ENCODE measurements around the gene PTPRR.

Gene PTPRR

DNA sequence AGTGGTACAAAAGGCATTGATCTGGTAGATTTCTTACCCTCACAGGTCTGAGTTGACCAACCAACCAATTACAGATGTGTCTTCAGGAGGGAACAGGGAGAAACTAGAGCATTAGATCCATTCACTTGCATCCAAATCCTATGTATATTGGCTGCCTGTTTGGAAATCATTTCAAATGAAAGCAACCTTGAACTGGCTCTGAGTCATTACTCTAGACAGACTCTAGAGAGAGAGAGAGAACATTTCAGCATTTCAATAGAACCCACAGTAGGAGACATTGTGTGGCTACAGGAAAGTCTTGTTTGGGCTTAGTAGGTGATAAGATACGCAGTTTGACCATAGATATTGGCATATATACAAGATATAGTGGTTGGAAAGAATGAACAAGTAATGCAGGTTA, 114.5 kb downstream of the PTPRR start:
- no peak for DNase-seq (ENCODE audit: low read depth)
- H3K4me3 ChIP-seq (ENCODE audit: low read depth, low read length), result no peak overlapping the region

DNA sequence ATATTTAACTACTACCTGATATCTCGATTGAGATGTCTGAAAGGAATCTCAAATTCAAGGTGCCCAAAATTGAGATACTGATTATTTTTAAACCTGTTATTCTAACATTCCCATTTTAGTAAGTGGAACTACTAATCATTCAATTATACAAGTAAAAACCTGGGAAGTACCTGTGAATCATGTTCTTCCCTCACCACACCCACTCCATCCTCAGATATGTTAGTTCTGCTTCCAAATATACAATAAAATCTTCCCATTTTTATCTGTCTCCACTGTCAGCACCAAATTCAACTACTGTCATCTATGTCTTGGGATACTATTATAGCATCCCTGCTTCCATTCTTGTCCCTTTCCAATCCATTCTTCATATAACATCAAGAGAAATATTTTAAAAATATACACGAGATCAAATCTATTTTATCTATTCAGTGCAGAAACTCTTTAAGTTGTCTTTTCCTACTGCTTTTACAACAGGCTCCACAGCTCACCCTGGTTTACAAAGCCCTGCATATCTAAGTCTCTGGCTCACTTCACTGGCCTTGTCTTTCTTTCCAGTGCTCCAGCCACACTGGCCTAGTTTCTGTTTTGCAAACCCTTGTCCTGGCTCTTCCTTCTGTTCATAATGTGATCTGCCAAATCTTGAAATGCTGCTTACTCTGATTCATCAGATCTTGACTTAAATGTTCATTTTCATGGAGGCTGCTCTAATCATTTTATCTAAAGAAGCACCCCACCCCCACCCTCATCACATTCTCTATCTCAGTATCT, 122.3 kb downstream of the PTPRR start:
- H3K4me3 ChIP-seq (ENCODE audit: low read depth, low read length), result no peak overlapping the region
- no peak for TF ChIP-seq CTCF (conservative IDR thresholded peaks at IDR 0.05; ENCODE audit: low read depth, low read length)
- DNase-seq (ENCODE audit: low read depth), result no peak

More for the DNA sequence above, 114.5 kb downstream of the PTPRR start:
- no peak for TF ChIP-seq CTCF (conservative IDR thresholded peaks at IDR 0.05; ENCODE audit: low read depth, low read length)

GRCh38 chr12:70796989-70797388, 123.5 kb downstream of the PTPRR start:
- no peak overlapping the region for H3K4me3 ChIP-seq (ENCODE audit: low read depth, low read length)
- no peak for DNase-seq (ENCODE audit: low read depth)
- TF ChIP-seq CTCF (conservative IDR thresholded peaks at IDR 0.05; ENCODE audit: low read depth, low read length), result no peak

GRCh38 chr12:70795608-70796007, 124.9 kb downstream of the PTPRR start:
- DNase-seq (ENCODE audit: low read depth), result no peak
- TF ChIP-seq CTCF (conservative IDR thresholded peaks at IDR 0.05; ENCODE audit: low read depth, low read length), result no peak
- H3K4me3 ChIP-seq (ENCODE audit: low read depth, low read length), result no peak overlapping the region

GRCh38 chr12:70794131-70794530, 126.4 kb downstream of the PTPRR start:
- H3K4me3 ChIP-seq (ENCODE audit: low read depth, low read length), result no peak overlapping the region
- no peak for TF ChIP-seq CTCF (conservative IDR thresholded peaks at IDR 0.05; ENCODE audit: low read depth, low read length)
- no peak for DNase-seq (ENCODE audit: low read depth)

- TF ChIP-seq CTCF (conservative IDR thresholded peaks at IDR 0.05; ENCODE audit: low read depth, low read length), result no peak
- no peak overlapping the region for H3K4me3 ChIP-seq (ENCODE audit: low read depth, low read length)
- DNase-seq (ENCODE audit: low read depth), result no peak
Observed at GRCh38 chr12:70788774-70789173, 131.8 kb downstream of the PTPRR start.

DNA sequence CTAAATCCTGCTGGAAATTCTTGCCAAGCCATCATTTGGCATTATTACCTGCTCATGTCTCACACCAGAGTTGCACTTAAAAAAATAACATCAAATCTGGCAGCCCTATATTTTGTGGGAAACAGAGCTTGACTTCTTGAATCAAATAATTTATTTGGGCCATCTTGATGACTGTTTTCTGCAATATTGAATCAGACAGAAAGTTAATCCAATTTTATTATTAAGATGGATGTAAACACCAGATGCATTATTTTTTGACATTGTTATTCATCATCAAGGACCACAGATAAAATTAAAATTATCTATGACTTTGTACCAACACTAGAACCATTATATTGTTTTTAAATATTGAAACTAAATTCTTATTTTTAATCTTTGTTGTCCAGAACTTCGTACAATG, 132.9 kb downstream of the PTPRR start:
- no peak for DNase-seq (ENCODE audit: low read depth)
- TF ChIP-seq CTCF (conservative IDR thresholded peaks at IDR 0.05; ENCODE audit: low read depth, low read length), result no peak
- H3K4me3 ChIP-seq (ENCODE audit: low read depth, low read length), result no peak overlapping the region
